WTC11 (cell line): Measurements from ENCODE around the gene KLHL30. TPM values are rescaled to one million over a fixed set of nuclear protein-coding genes. Genes with fewer than 3 reads are reported as not detected.

Experiments used
- ATAC-seq: fragments of 200-7000 bp; cut with Tn5 transposase; 2 replicates; pipeline ENCODE4 v1.10.0; 2021; ENCODE audit warnings: mild to moderate bottlenecking, moderate library complexity
- CTCF ChIA-PET: fragments of 300-600 bp; sonication (Branson Sonifier 250); formaldehyde crosslinking; loops from one replicate; lab custom pipeline; 2021; ENCODE audit warnings: antibody characterized with exemption; lab: Charles Lee
- POLR2A ChIA-PET: fragments of 350-600 bp; sonication (Branson Sonifier 250); formaldehyde crosslinking; loops from one replicate; lab custom pipeline; 2021; ENCODE audit warnings: antibody characterized with exemption; lab: Charles Lee
- DNase-seq: peaks from one replicate; pipeline ENCODE4 v3.0.0; 2021; ENCODE audit warnings: low spot score
- H3K27ac Mint-ChIP-seq: 2 replicates; pipeline ENCODE4 v1.8.0; 2021; ENCODE audit warnings: mixed read lengths
- H3K27me3 Mint-ChIP-seq: 2 replicates; pipeline ENCODE4 v1.8.0; 2021; ENCODE audit warnings: low read depth, mild to moderate bottlenecking, moderate library complexity, mixed read lengths
- H3K36me3 Mint-ChIP-seq: 2 replicates; pipeline ENCODE4 v1.8.0; 2021; ENCODE audit warnings: mixed read lengths
- H3K4me1 Mint-ChIP-seq: 2 replicates; pipeline ENCODE4 v1.8.0; 2022; ENCODE audit warnings: mixed read lengths
- H3K4me3 Mint-ChIP-seq: 2 replicates; pipeline ENCODE4 v1.8.0; 2021; ENCODE audit warnings: mild to moderate bottlenecking, moderate library complexity, mixed read lengths
- H3K9me3 Mint-ChIP-seq: 2 replicates; pipeline ENCODE4 v1.8.0; 2021; ENCODE audit warnings: mixed read lengths
- ATF1 ChIP-seq: sonication (generic); formaldehyde crosslinking; IDR thresholded peaks from 2 replicates; pipeline ENCODE4 v1.8.1; 2023; ENCODE audit warnings: mild to moderate bottlenecking, moderate library complexity, missing genetic modification reagents
- IRF2 ChIP-seq: sonication (generic); formaldehyde crosslinking; IDR thresholded peaks from 2 replicates; pipeline ENCODE4 v1.8.0; 2022; ENCODE audit warnings: low read depth, missing genetic modification reagents, borderline replicate concordance
- JUN ChIP-seq: sonication (generic); formaldehyde crosslinking; IDR thresholded peaks from 2 replicates; pipeline ENCODE4 v1.8.0; 2023; ENCODE audit warnings: mild to moderate bottlenecking, missing genetic modification reagents
- NFE2L1 ChIP-seq: sonication (generic); formaldehyde crosslinking; IDR thresholded peaks from 2 replicates; pipeline ENCODE4 v1.8.1; 2023; ENCODE audit warnings: missing genetic modification reagents
- NR3C1 ChIP-seq: sonication (generic); formaldehyde crosslinking; conservative IDR thresholded peaks from 2 replicates; pipeline ENCODE4 v1.8.1; 2023; ENCODE audit warnings: low read depth, mild to moderate bottlenecking, missing genetic modification reagents
- RORB ChIP-seq: fragments of 250-450 bp; sonication (Bioruptor Pico); IDR thresholded peaks from 2 replicates; pipeline ENCODE4 v1.9.0; 2021; ENCODE audit warnings: mild to moderate bottlenecking
- SMAD3 ChIP-seq: sonication (generic); formaldehyde crosslinking; IDR thresholded peaks from 2 replicates; pipeline ENCODE4 v1.8.0; 2022; ENCODE audit warnings: missing genetic modification reagents, mild to moderate bottlenecking, borderline replicate concordance
- ZNF121 ChIP-seq: sonication (generic); formaldehyde crosslinking; IDR thresholded peaks from 2 replicates; pipeline ENCODE4 v1.8.0; 2023; ENCODE audit warnings: missing genetic modification reagents
- ZNF317 ChIP-seq: sonication (generic); formaldehyde crosslinking; IDR thresholded peaks from 2 replicates; pipeline ENCODE4 v1.8.1; 2023; ENCODE audit warnings: low read depth, mild to moderate bottlenecking, moderate library complexity, missing genetic modification reagents, borderline replicate concordance
- ZNF396 ChIP-seq: fragments of 250-450 bp; sonication (Bioruptor Pico); IDR thresholded peaks from 2 replicates; pipeline ENCODE4 v1.8.0; 2021; ENCODE audit warnings: mild to moderate bottlenecking, moderate library complexity, borderline replicate concordance
- total RNA-seq: library from RNA; stranded (reverse); gene quantifications from 3 replicates; pipeline ENCODE4 v1.2.3, GENCODE V29; 2021
- TF ChIP-seq, protein P1 (sequence below): sonication (generic); formaldehyde crosslinking; IDR thresholded peaks from 2 replicates; pipeline ENCODE4 v1.8.0; 2023; ENCODE audit warnings: mild to moderate bottlenecking, missing genetic modification reagents
- TF ChIP-seq, protein P2 (sequence below): sonication (generic); formaldehyde crosslinking; IDR thresholded peaks from 2 replicates; pipeline ENCODE4 v1.8.1; 2023; ENCODE audit warnings: mild to moderate bottlenecking, missing genetic modification reagents, borderline replicate concordance
- TF ChIP-seq, protein P3 (sequence below): fragments of 250-450 bp; sonication (Bioruptor Pico); IDR thresholded peaks from 2 replicates; pipeline ENCODE4 v1.8.0; 2021; ENCODE audit warnings: mild to moderate bottlenecking
- TF ChIP-seq, protein P4 (sequence below): sonication (generic); formaldehyde crosslinking; IDR thresholded peaks from 2 replicates; pipeline ENCODE4 v1.8.0; 2023; ENCODE audit warnings: missing genetic modification reagents, mild to moderate bottlenecking, borderline replicate concordance
- TF ChIP-seq, protein P5 (sequence below): fragments of 250-450 bp; sonication (Bioruptor Pico); IDR thresholded peaks from 2 replicates; pipeline ENCODE4 v1.9.0; 2021; ENCODE audit warnings: mild to moderate bottlenecking
- TF ChIP-seq, protein P6 (sequence below): sonication (generic); formaldehyde crosslinking; IDR thresholded peaks from 2 replicates; pipeline ENCODE4 v1.8.0; 2022; ENCODE audit warnings: mild to moderate bottlenecking, missing genetic modification reagents

Gene KLHL30
- total RNA-seq, 1 experiment from 2014 or later, result not detected

DNA sequence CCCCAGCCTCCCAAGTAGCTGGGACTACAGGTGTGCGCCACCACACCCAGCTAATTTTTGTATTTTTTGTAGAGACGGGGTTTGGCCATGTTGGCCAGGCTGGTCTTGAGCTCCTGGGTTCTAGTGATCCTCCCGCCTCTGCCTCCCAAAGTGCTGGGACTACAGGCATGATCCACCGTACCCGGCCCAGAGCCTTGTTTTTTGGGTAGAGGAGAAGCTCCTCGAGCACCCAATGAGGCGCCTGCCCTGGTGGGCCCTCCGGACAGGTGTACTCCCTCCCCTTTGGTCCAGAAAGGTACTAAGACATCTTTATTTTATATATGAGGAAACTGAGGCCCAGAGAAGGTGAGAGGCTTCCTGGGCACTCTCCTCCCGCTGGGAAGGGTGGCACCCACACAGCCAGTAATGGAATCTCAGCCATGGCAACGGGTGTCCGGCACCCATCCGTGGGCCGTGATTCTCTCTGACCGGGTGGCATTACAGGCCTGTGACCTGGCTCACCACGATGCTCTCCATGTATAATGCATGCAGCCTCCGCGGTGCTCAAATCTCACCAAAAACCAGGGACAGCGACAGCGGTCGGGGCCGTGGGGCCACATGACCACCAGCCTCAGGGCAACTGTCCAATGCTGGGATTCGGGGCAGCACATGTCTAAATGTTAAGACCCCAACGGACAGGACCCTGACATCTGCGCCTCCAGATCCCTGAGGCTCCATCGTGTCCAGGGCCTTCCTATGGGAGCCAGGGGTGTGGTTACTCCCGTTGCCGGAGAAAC lies 16.8 kb upstream of the KLHL30 start:
- POLR2A ChIA-PET, result no interaction called here
- DNase-seq, result no peak
- Mint-ChIP-seq H3K36me3 (no peaks in the 10 kb centered on the region), H3K27me3 (no peaks in the 10 kb centered on the region), H3K4me1 (no peaks in the 10 kb centered on the region), H3K9me3 (no peaks in the 10 kb centered on the region), H3K27ac (no peak overlapping the region), H3K4me3 (no peak overlapping the region)
- TF ChIP-seq ZNF317, result no peak
- TF ChIP-seq JUN, result no peak
- TF ChIP-seq, protein P1, sequence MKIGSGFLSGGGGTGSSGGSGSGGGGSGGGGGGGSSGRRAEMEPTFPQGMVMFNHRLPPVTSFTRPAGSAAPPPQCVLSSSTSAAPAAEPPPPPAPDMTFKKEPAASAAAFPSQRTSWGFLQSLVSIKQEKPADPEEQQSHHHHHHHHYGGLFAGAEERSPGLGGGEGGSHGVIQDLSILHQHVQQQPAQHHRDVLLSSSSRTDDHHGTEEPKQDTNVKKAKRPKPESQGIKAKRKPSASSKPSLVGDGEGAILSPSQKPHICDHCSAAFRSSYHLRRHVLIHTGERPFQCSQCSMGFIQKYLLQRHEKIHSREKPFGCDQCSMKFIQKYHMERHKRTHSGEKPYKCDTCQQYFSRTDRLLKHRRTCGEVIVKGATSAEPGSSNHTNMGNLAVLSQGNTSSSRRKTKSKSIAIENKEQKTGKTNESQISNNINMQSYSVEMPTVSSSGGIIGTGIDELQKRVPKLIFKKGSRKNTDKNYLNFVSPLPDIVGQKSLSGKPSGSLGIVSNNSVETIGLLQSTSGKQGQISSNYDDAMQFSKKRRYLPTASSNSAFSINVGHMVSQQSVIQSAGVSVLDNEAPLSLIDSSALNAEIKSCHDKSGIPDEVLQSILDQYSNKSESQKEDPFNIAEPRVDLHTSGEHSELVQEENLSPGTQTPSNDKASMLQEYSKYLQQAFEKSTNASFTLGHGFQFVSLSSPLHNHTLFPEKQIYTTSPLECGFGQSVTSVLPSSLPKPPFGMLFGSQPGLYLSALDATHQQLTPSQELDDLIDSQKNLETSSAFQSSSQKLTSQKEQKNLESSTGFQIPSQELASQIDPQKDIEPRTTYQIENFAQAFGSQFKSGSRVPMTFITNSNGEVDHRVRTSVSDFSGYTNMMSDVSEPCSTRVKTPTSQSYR (CRISPR knock-in tag), result no peak
- TF ChIP-seq NR3C1 (CRISPR knock-in tag), result no peak
- no peak for TF ChIP-seq ZNF121 (CRISPR knock-in tag)
- no peak for ATAC-seq
- CTCF ChIA-PET, result interaction anchor here (0.6 to 2.0 kb wide), 6 partner anchors 13 to 216 kb away, joined by 3 to 15 read pairs (median 7); partner anchors contain the start of gene KLHL30

DNA sequence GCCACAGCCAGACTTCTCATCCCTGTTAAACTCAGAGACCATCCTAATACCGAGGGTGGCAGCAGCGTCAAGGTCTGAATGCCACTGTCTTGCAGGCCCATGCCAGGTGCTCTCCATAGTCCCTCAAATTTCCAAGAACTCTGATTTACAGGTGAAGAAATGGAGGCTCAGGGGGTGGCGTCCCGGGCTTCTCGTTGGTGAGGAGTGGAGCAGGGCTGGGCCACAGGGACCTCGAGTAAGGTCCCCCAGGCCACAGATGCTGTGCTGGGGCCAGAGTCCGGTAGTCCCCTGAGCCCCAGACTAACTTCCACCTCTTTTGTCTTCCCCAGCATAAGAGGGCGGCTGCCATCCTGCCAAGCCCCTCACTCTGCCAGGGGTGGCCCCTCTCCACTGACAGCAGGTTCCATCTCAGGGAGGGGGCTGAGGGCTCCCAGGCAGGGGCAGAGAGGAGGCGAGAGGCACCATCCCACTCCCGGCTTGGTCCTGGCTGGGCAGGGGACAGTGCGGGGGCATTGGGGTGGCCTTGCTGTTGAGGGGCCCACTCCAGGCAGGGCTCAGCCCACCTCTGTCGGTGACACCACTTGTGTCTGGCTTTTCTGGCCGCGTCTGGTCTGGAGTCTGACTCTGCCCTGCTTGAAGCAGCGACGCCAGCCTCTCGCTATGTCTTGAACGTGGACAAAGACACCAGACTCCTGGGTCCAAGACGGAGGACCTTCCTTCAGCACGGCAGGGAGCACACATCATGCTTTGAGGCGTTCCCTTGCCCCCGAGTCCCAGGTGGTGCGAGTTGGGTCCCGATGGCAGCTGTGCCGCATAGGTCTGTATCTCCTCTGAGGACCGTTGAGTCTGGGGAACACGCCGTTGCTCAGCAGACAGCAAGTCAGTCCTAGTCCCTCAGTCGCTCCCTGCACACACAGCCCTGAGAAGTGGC lies 15.9 kb upstream of the KLHL30 start:
- Mint-ChIP-seq H3K36me3 (no peaks in the 10 kb centered on the region), H3K9me3 (no peaks in the 10 kb centered on the region), H3K4me3 (no peak overlapping the region), H3K27ac (no peak overlapping the region), H3K27me3 (no peaks in the 10 kb centered on the region), H3K4me1 (no peaks in the 10 kb centered on the region)
- ATAC-seq (no peak), DNase-seq (no peak)
- ChIA-PET CTCF (no interaction called here), POLR2A (no interaction called here)
- TF ChIP-seq RORB (CRISPR knock-in tag), result no peak
- no peak for TF ChIP-seq SMAD3 (CRISPR knock-in tag)
- no peak for TF ChIP-seq ATF1 (CRISPR knock-in tag)
- TF ChIP-seq ZNF317, result no peak
- TF ChIP-seq, protein P2, sequence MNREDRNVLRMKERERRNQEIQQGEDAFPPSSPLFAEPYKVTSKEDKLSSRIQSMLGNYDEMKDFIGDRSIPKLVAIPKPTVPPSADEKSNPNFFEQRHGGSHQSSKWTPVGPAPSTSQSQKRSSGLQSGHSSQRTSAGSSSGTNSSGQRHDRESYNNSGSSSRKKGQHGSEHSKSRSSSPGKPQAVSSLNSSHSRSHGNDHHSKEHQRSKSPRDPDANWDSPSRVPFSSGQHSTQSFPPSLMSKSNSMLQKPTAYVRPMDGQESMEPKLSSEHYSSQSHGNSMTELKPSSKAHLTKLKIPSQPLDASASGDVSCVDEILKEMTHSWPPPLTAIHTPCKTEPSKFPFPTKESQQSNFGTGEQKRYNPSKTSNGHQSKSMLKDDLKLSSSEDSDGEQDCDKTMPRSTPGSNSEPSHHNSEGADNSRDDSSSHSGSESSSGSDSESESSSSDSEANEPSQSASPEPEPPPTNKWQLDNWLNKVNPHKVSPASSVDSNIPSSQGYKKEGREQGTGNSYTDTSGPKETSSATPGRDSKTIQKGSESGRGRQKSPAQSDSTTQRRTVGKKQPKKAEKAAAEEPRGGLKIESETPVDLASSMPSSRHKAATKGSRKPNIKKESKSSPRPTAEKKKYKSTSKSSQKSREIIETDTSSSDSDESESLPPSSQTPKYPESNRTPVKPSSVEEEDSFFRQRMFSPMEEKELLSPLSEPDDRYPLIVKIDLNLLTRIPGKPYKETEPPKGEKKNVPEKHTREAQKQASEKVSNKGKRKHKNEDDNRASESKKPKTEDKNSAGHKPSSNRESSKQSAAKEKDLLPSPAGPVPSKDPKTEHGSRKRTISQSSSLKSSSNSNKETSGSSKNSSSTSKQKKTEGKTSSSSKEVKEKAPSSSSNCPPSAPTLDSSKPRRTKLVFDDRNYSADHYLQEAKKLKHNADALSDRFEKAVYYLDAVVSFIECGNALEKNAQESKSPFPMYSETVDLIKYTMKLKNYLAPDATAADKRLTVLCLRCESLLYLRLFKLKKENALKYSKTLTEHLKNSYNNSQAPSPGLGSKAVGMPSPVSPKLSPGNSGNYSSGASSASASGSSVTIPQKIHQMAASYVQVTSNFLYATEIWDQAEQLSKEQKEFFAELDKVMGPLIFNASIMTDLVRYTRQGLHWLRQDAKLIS (CRISPR knock-in tag), result no peak
- TF ChIP-seq ZNF396 (CRISPR knock-in tag), result no peak
- TF ChIP-seq NFE2L1 (CRISPR knock-in tag), result no peak
- no peak for TF ChIP-seq IRF2 (CRISPR knock-in tag)
- TF ChIP-seq, protein P3, sequence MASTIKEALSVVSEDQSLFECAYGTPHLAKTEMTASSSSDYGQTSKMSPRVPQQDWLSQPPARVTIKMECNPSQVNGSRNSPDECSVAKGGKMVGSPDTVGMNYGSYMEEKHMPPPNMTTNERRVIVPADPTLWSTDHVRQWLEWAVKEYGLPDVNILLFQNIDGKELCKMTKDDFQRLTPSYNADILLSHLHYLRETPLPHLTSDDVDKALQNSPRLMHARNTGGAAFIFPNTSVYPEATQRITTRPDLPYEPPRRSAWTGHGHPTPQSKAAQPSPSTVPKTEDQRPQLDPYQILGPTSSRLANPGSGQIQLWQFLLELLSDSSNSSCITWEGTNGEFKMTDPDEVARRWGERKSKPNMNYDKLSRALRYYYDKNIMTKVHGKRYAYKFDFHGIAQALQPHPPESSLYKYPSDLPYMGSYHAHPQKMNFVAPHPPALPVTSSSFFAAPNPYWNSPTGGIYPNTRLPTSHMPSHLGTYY (CRISPR knock-in tag), result no peak
- TF ChIP-seq, protein P4, sequence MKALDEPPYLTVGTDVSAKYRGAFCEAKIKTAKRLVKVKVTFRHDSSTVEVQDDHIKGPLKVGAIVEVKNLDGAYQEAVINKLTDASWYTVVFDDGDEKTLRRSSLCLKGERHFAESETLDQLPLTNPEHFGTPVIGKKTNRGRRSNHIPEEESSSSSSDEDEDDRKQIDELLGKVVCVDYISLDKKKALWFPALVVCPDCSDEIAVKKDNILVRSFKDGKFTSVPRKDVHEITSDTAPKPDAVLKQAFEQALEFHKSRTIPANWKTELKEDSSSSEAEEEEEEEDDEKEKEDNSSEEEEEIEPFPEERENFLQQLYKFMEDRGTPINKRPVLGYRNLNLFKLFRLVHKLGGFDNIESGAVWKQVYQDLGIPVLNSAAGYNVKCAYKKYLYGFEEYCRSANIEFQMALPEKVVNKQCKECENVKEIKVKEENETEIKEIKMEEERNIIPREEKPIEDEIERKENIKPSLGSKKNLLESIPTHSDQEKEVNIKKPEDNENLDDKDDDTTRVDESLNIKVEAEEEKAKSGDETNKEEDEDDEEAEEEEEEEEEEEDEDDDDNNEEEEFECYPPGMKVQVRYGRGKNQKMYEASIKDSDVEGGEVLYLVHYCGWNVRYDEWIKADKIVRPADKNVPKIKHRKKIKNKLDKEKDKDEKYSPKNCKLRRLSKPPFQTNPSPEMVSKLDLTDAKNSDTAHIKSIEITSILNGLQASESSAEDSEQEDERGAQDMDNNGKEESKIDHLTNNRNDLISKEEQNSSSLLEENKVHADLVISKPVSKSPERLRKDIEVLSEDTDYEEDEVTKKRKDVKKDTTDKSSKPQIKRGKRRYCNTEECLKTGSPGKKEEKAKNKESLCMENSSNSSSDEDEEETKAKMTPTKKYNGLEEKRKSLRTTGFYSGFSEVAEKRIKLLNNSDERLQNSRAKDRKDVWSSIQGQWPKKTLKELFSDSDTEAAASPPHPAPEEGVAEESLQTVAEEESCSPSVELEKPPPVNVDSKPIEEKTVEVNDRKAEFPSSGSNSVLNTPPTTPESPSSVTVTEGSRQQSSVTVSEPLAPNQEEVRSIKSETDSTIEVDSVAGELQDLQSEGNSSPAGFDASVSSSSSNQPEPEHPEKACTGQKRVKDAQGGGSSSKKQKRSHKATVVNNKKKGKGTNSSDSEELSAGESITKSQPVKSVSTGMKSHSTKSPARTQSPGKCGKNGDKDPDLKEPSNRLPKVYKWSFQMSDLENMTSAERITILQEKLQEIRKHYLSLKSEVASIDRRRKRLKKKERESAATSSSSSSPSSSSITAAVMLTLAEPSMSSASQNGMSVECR (CRISPR knock-in tag), result no peak
- TF ChIP-seq, protein P5, sequence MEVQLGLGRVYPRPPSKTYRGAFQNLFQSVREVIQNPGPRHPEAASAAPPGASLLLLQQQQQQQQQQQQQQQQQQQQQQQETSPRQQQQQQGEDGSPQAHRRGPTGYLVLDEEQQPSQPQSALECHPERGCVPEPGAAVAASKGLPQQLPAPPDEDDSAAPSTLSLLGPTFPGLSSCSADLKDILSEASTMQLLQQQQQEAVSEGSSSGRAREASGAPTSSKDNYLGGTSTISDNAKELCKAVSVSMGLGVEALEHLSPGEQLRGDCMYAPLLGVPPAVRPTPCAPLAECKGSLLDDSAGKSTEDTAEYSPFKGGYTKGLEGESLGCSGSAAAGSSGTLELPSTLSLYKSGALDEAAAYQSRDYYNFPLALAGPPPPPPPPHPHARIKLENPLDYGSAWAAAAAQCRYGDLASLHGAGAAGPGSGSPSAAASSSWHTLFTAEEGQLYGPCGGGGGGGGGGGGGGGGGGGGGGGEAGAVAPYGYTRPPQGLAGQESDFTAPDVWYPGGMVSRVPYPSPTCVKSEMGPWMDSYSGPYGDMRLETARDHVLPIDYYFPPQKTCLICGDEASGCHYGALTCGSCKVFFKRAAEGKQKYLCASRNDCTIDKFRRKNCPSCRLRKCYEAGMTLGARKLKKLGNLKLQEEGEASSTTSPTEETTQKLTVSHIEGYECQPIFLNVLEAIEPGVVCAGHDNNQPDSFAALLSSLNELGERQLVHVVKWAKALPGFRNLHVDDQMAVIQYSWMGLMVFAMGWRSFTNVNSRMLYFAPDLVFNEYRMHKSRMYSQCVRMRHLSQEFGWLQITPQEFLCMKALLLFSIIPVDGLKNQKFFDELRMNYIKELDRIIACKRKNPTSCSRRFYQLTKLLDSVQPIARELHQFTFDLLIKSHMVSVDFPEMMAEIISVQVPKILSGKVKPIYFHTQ (CRISPR knock-in tag), result no peak
- TF ChIP-seq, protein P6, sequence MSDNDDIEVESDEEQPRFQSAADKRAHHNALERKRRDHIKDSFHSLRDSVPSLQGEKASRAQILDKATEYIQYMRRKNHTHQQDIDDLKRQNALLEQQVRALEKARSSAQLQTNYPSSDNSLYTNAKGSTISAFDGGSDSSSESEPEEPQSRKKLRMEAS, result no peak
- no peak for TF ChIP-seq JUN
